Kidney (tissue), 14 donors: Measurements from ENCODE around the gene AGFG2. TPM values are rescaled to one million over a fixed set of nuclear protein-coding genes. Genes with fewer than 3 reads are reported as not detected.

Source experiments
- DNase-seq, 5 donors: peaks; one replicate each; pipeline ENCODE4 v3.0.0-alpha.2; 2013 to 2020
- FAIRE-seq: peaks from 2 replicates; lab custom pipeline; 2012; peaks lifted over from hg19 to GRCh38; lab: Jason Lieb, UNC
- H3K27ac ChIP-seq, 2 donors: one replicate each; pipeline ENCODE4 v1.7.0; 2013; ENCODE audit warnings: low read depth in 2 of 2, low read length in 2 of 2, inconsistent platforms in 1 of 2
- H3K27me3 ChIP-seq: one replicate; pipeline ENCODE4 v1.7.1; 2013; ENCODE audit warnings: low read length, inconsistent platforms; ENCODE audit not compliant: control insufficient read depth, insufficient read depth
- H3K36me3 ChIP-seq, 3 donors: one replicate each; pipeline versions ENCODE4 v1.7.0 to v1.7.1; 2013; ENCODE audit warnings: low read length in 3 of 3, control low read depth in 1 of 3, inconsistent platforms in 1 of 3; ENCODE audit not compliant: insufficient read depth in 3 of 3, control insufficient read depth in 2 of 3
- H3K4me1 ChIP-seq, 3 donors: one replicate each; pipeline versions ENCODE4 v1.7.0 to v1.7.1; 2013; ENCODE audit warnings: low read length in 3 of 3, inconsistent platforms in 1 of 3, low read depth in 1 of 3; ENCODE audit not compliant: control insufficient read depth in 2 of 3, insufficient read depth in 2 of 3
- H3K4me3 ChIP-seq, 3 donors: one replicate each; pipeline versions ENCODE4 v1.7.0 to v1.8.1; 2013; ENCODE audit warnings: low read length in 3 of 3, control low read depth in 1 of 3, inconsistent platforms in 1 of 3
- H3K9ac ChIP-seq, 3 donors: one replicate each; pipeline versions ENCODE4 v1.7.0 to v1.7.1; 2013; ENCODE audit warnings: low read length in 3 of 3, control low read depth in 1 of 3, inconsistent platforms in 1 of 3
- H3K9me3 ChIP-seq, 3 donors: one replicate each; pipeline versions ENCODE4 v1.7.0 to v1.7.1; 2013; ENCODE audit warnings: low read length in 3 of 3, control low read depth in 1 of 3, inconsistent platforms in 1 of 3; ENCODE audit not compliant: control insufficient read depth in 2 of 3, insufficient read depth in 1 of 3
- intact Hi-C: fragments of 100-400 bp; cut with DNase I; formaldehyde crosslinking; loops from one replicate; pipeline ENCODE4 v1.11.1; 2022
- polyA plus RNA-seq: library from polyadenylated mRNA; stranded (reverse); fragments of 350-450 nt; fragmentation: Illumina TruSeq; extraction: RNeasy Lipid Tissue Mini Kit (QIAGEN cat#74804); gene quantifications from one replicate; pipeline ENCODE4 v1.2.3, GENCODE V29; 2014; ENCODE audit warnings: low read depth, low replicate concordance; ENCODE audit not compliant: insufficient read depth
- total RNA-seq: library from RNA; stranded (reverse); fragmentation: NEBNext Ultra II Directional; extraction: Animal tissue kit (Norgen Biotek cat#: 25700); gene quantifications from one replicate; pipeline ENCODE4 v1.2.1, GENCODE V29; 2021
- TF ChIP-seq, protein P1 (sequence below): IDR thresholded peaks from 3 replicates; pipeline ENCODE4 v1.5.1; 2012; ENCODE audit warnings: mild to moderate bottlenecking, moderate library complexity, borderline replicate concordance; ENCODE audit not compliant: insufficient read depth; ENCODE audit errors: extremely low read depth
- donor health status: control.
- donor health status: control.
- donor health status: control.
- donor health status: control.
- donor health status: control.
- donor health status: DM: yes; HTN: yes; CAD: no.
- donor health status: Normal renal cell carcinoma (clear cell type).

Gene AGFG2
- total and polyA plus RNA-seq, 2 donors from 2014 or later = 24.3 to 37.3 TPM

DNA sequence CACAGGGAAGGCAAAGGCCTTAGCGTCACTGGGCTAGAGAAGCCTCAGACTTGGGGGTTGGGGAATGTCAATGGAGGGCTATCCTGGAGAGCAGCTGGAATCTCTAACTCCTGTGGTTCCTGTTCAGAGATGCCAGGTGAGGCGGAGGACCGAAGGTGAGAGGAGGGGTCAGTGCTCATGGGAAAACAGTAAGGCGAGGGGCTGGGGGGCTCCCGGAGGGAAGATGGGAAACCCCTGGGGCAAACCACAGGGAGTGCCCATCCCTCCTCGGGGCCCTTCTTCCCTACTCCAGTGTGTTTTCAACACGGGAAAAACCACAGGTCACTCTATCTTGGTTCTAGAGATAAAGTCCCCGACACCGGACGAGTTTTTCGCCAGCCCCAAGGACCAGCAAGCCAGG lies 43.6 kb downstream of the AGFG2 start:
- H3K4me3 ChIP-seq = no peak overlapping the region
- peaks cover 10 to 30% (median 30%) of the 10 kb centered on the region in 3 donors for H3K36me3 ChIP-seq
- H3K27me3 ChIP-seq = no peaks in the 10 kb centered on the region
- intact Hi-C loops = no loop called here
- H3K9me3 ChIP-seq = no peaks in the 10 kb centered on the region
- peak in 2 of 5 donors; percentile 47 to 76 for DNase-seq
- FAIRE-seq = no peak
- H3K9ac ChIP-seq = no peak overlapping the region
- no peak overlapping the region for H3K27ac ChIP-seq
- TF ChIP-seq, protein P1, sequence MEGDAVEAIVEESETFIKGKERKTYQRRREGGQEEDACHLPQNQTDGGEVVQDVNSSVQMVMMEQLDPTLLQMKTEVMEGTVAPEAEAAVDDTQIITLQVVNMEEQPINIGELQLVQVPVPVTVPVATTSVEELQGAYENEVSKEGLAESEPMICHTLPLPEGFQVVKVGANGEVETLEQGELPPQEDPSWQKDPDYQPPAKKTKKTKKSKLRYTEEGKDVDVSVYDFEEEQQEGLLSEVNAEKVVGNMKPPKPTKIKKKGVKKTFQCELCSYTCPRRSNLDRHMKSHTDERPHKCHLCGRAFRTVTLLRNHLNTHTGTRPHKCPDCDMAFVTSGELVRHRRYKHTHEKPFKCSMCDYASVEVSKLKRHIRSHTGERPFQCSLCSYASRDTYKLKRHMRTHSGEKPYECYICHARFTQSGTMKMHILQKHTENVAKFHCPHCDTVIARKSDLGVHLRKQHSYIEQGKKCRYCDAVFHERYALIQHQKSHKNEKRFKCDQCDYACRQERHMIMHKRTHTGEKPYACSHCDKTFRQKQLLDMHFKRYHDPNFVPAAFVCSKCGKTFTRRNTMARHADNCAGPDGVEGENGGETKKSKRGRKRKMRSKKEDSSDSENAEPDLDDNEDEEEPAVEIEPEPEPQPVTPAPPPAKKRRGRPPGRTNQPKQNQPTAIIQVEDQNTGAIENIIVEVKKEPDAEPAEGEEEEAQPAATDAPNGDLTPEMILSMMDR = no peak
- H3K4me1 ChIP-seq = peaks cover 0 to 27% (median 7%) of the 10 kb centered on the region in 3 donors

DNA sequence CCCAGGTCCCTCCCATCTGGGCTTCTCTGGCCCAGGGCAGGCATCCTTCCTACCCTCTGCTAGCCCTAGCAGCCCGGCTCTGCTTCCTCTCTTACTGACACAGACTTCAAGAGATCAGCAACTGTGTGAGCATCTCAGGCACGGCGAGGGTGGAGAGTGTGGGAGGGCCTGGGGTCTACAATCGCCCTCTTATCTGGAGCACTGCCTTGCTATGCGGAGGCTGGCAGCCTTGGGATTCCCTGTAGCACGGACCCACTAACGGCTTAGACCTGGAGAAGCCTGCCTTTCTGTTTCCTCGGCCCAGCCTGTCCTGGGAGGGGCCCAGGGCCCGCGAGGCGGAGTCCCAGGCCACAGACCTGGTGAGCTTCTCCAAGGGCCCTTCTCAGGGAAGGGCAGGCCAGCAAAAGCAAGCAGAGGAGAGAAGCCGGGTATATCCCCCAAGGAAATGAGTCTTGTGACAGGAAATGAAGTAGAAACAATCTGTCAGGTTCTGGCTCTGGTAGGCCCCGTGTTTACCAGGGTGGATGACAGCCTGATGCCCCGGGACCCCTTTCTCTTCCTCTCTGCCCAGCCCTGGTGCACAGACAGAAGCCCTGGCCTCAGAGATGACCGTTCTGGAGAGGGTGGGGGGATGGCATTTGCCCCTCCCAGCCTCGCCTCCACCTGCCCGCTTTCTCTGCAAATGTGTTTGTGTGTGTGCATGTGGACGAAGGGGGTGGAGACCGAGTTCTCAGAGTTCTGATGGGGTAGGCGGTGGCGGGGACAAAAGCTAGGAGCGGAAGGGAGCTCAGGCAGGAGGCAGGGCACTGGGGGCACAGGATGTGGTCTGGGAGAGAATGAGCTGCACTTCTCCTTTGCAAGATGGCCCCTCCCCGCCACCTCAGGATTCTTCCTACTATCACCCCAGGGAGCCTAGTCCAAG lies 44.4 kb downstream of the AGFG2 start:
- Histone ChIP-seq H3K27me3 (no peaks in the 10 kb centered on the region), H3K4me3 (peak overlapping the region in 2 of 3 donors; percentile 39 to 47), H3K36me3 (peaks cover 10 to 26% (median 23%) of the 10 kb centered on the region in 3 donors), H3K9me3 (no peaks in the 10 kb centered on the region), H3K9ac (peak overlapping the region; percentile 22 to 40 (median 31)), H3K27ac (peak overlapping the region in 1 of 2 donors; percentile 54), H3K4me1 (peaks cover 0 to 27% (median 7%) of the 10 kb centered on the region in 3 donors)
- DNase-seq = peak in 2 of 5 donors; percentile 63 to 88
- FAIRE-seq = no peak
- TF ChIP-seq, protein P1 = no peak
- intact Hi-C loops = no loop called here

DNA sequence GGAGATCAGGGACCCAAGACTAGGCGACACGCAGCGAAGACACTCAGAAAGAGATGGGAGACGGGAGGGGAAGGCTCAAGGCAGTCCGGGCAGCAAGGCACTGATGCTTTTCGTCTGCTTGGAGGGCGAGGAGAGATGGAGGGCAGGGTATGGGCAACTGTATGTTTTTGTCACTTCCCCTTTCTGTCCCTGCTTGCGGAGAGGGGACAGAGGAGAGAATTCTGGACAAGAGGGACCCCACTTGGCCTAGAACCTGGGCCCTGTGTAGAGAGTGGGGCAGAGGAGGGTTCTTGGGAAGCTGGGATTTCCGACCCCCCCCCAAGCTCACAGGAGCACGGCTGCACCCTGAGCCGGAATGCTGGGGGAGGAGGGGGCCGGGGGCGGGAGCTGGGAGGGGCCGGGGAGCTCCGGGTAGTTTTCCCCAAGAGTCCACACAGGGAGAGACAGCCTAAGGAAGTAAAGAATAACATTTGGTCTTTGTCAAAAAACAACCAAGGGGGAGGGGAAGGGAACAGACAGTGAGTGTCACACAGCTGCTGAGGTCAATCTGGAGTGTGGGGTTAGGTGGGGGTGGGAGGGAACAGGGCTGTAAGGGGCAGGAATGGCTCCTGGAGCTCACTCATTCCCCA lies 45.2 kb downstream of the AGFG2 start:
- Histone ChIP-seq H3K4me1 (peaks cover 0 to 27% (median 7%) of the 10 kb centered on the region in 3 donors), H3K27ac (peak overlapping the region; percentile 95 to 96), H3K36me3 (peaks cover 10 to 22% (median 21%) of the 10 kb centered on the region in 3 donors), H3K9ac (peak overlapping the region; percentile 22 to 68 (median 37)), H3K4me3 (peak overlapping the region; percentile 40 to 98 (median 92)), H3K9me3 (no peaks in the 10 kb centered on the region), H3K27me3 (no peaks in the 10 kb centered on the region)
- TF ChIP-seq, protein P1 = no peak
- DNase-seq (peak in 3 of 5 donors; percentile 70 to 88 (median 73)), FAIRE-seq (no peak)
- intact Hi-C loops = no loop called here
